Nephron progenitor cell (in vitro differentiated cells): ENCODE measurements around the gene LRFN2.

Experiments used
- DNase-seq: peaks from one replicate; pipeline ENCODE4 v3.0.0; 2021
- H3K27ac Mint-ChIP-seq: 2 replicates; pipeline ENCODE4 v1.8.0; 2021; ENCODE audit warnings: mild to moderate bottlenecking, moderate library complexity, mixed read lengths
- H3K27me3 Mint-ChIP-seq: 2 replicates; pipeline ENCODE4 v1.8.0; 2021; ENCODE audit warnings: mild to moderate bottlenecking, low read depth, mixed read lengths; ENCODE audit not compliant: poor library complexity
- H3K36me3 Mint-ChIP-seq: 2 replicates; pipeline ENCODE4 v1.8.0; 2021; ENCODE audit warnings: low read depth, mixed read lengths
- H3K4me1 Mint-ChIP-seq: 2 replicates; pipeline ENCODE4 v1.8.0; 2021; ENCODE audit warnings: mixed read lengths
- H3K4me3 Mint-ChIP-seq: 2 replicates; pipeline ENCODE4 v1.8.0; 2021; ENCODE audit warnings: mild to moderate bottlenecking, moderate library complexity, mixed read lengths
- H3K9me3 Mint-ChIP-seq: 2 replicates; pipeline ENCODE4 v1.8.0; 2021; ENCODE audit warnings: mild to moderate bottlenecking, moderate library complexity, mixed read lengths
- TF ChIP-seq, protein P1 (sequence below): fragments of 200-600 bp; sonication (generic); IDR thresholded peaks from 2 replicates; pipeline ENCODE4 v1.5.0; 2021; ENCODE audit warnings: antibody characterized with exemption

LRFN2 gene

DNA sequence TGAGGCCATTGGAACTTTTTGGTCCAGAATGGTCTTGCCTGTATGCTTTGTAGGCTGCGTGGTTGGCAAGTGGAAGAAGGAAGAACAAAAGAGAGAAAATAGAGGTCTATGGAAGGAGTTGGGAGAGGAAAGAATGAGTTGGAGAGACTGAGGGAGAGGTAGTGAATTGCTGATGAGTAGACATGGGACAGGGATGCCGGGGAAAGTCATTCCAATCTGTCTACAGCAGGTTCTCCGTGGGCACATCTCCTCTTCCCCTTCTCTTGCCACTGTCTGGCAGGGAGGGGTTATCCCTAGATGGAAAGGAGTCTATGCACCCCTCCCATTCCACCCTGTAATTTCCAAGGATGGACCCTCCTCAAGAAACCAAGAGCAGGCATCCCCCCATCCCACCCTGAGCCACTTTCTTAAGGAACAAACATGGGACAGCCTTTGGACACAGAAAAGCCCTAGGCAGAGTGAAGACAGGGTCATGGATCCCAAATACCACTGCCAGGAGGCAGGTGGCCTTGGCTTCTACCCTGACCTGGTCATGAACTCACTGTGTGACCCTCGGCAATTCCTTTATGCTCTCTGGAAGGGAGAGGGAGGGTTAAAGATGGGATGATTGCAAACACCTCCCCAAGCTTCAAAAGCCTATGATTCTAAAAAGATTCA is 196.9 kb downstream of the LRFN2 start:
- Mint-ChIP-seq H3K36me3 (no peaks in the 10 kb centered on the region), H3K27ac (no peak overlapping the region), H3K4me3 (no peak overlapping the region), H3K4me1 (peaks cover under 1% of the 10 kb centered on the region), H3K27me3 (peaks cover 35% of the 10 kb centered on the region), H3K9me3 (no peaks in the 10 kb centered on the region)
- TF ChIP-seq, protein P1, sequence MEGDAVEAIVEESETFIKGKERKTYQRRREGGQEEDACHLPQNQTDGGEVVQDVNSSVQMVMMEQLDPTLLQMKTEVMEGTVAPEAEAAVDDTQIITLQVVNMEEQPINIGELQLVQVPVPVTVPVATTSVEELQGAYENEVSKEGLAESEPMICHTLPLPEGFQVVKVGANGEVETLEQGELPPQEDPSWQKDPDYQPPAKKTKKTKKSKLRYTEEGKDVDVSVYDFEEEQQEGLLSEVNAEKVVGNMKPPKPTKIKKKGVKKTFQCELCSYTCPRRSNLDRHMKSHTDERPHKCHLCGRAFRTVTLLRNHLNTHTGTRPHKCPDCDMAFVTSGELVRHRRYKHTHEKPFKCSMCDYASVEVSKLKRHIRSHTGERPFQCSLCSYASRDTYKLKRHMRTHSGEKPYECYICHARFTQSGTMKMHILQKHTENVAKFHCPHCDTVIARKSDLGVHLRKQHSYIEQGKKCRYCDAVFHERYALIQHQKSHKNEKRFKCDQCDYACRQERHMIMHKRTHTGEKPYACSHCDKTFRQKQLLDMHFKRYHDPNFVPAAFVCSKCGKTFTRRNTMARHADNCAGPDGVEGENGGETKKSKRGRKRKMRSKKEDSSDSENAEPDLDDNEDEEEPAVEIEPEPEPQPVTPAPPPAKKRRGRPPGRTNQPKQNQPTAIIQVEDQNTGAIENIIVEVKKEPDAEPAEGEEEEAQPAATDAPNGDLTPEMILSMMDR: no peak
- DNase-seq: no peak

DNA sequence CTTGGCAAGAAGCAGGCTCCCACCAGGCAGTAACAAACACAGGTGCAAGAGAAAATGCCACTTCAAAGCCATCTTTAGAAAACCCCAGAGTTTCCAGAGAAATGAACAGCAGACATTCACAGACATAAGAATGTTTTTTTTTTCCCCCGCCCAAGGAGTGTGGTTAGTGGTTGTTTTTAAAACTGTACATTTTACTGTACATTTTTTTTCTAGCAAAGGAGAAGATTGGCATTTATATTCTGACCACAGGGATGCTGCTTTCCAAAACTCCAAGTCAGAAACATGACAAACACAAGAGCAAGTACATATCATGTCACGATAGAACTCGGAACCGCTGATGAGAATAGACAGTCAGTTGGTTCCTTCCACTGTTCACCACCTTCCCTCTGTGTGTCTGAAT is 197.9 kb downstream of the LRFN2 start:
- Mint-ChIP-seq H3K4me1 (no peaks in the 10 kb centered on the region), H3K4me3 (no peak overlapping the region), H3K27ac (no peak overlapping the region), H3K9me3 (no peaks in the 10 kb centered on the region), H3K27me3 (peaks cover 36% of the 10 kb centered on the region), H3K36me3 (no peaks in the 10 kb centered on the region)
- TF ChIP-seq, protein P1: no peak
- no peak for DNase-seq

- Mint-ChIP-seq H3K4me1 (no peaks in the 10 kb centered on the region), H3K27me3 (peaks cover 40% of the 10 kb centered on the region), H3K4me3 (no peak overlapping the region), H3K36me3 (no peaks in the 10 kb centered on the region), H3K9me3 (no peaks in the 10 kb centered on the region), H3K27ac (no peak overlapping the region)
- TF ChIP-seq, protein P1: no peak
- DNase-seq: no peak
These were observed 199.3 kb downstream of the LRFN2 start for GRCh38 chr6:40387871-40388264.

DNA sequence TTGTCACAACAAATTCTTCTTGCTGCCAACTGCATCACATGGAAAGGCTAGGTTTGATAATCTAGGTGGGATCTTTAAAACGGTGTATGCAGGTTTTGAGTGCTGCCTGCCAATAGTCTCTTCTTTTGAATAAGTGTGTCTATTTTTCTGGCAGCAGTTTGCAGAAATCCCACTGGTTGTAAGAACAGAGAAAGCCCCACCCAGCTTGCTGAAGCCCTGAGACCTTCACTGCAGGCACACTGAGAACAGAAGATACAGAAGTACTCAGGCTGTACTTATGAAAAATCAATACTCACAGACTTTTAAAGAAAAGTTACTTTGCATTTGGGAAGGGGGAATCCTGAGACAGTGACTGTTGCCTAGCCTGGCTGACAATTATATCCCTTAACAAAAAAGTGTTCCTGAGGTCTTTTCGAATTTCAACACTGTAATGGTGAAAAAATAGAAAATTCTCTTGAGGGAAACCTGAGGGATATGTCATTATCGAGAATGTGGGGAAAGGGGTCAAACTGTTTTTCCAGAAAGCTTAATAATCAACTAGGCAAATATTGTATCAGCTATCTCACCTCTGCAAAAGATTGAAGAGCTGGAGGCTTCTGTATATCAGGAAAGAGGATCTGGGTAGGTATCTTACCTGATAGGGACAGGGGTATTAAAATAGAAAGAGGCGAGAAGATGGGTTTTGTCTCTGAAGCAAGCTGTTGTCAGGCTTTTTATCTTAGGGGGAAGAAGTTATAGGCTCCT is 199.9 kb downstream of the LRFN2 start:
- H3K4me3 Mint-ChIP-seq: no peak overlapping the region

DNA sequence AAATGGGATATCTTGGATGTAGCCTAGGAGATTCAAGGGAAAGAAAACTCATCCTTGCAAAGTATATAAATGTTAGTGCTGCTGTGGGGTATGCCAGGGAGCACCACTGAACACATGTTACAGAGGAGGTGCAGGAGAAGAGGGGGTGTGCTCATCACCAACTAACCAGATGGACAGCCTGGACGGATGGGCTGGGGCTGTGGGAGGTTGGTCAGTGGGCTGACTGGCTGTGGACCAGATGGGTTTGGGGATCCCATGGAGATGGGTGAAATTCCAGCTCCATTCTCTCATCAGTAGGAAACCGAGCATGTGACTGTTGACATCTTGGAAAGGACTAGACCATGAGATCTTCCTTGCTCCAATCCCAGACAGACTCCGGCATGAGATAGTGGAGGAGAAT is 201.0 kb downstream of the LRFN2 start:
- Mint-ChIP-seq H3K4me1 (no peaks in the 10 kb centered on the region), H3K27me3 (peaks cover 39% of the 10 kb centered on the region), H3K27ac (no peak overlapping the region), H3K9me3 (no peaks in the 10 kb centered on the region), H3K36me3 (no peaks in the 10 kb centered on the region), H3K4me3 (no peak overlapping the region)
- TF ChIP-seq, protein P1: no peak
- DNase-seq: no peak

More for the DNA sequence above, 199.9 kb downstream of the LRFN2 start:
- DNase-seq: no peak
- Mint-ChIP-seq H3K36me3 (no peaks in the 10 kb centered on the region), H3K27ac (no peak overlapping the region), H3K9me3 (no peaks in the 10 kb centered on the region), H3K4me1 (no peaks in the 10 kb centered on the region), H3K27me3 (peaks cover 43% of the 10 kb centered on the region)
- TF ChIP-seq, protein P1: no peak
